Measurements from ENCODE around the gene GRIN2B.

The GRIN2B gene

DNA sequence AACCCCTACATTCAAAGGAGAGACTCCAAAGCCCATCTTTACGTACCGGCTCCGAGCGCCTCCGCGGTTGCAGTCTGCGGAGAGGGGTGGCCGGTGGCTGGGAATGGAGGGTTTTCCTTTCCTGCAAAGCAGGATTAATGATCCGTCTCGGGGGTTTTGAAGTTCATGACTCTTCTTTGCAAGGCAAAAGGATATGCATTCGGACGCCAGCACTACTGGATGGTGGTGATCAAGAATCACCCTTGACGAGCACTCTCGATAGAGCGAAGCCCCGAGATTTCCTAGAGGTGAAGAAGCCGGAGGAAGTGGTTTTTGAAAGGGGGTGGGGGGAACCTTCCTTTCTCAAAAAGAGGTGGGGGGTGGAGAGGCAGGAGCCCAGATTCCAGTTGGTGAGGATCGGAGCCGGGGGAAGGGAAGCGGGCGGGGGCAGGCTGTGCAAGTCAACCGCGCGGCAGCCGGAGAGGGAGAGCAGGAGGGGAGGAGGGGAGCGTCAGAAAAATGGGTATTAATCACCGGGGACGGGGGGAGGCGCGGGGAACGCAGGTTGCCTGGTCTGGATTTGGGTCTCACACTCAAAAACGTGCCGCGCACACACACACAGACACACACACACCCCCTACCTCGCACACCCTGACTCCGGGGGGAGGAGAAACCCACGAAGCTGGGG lies at the start of gene GRIN2B:
Gene GRIN2B (minus strand): TSS at position 307 of the 667 bp plus-strand sequence. CDS start 115,394 bp downstream, outside the sequence.
- no peak for DNase-seq

- DNase-seq, result no peak
Measured at GRCh38 chr12:14026537-14026936, 45.1 kb upstream of the GRIN2B start.

DNA sequence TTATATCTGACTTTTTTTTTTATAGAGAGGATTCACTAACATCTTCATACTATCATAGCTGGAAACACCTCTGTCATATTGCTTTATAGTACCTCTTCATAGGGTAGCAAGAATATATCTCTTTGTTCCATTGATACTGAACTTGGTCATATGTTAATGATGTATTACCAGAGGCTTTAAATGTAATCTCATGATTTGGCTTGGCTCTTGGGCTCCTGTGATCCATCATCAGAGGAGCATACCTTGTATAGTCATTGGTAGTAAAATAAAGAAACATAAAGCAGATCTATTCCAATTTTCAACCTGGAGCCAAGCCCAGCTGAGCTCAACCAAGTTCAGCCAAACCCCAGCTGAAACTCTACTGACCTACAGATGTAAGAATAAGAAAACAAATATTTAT lies 43.2 kb upstream of the GRIN2B start:
- DNase-seq, result no peak

- DNase-seq, result no peak
Measured at GRCh38 chr12:14018080-14018479, 36.7 kb upstream of the GRIN2B start.

DNA sequence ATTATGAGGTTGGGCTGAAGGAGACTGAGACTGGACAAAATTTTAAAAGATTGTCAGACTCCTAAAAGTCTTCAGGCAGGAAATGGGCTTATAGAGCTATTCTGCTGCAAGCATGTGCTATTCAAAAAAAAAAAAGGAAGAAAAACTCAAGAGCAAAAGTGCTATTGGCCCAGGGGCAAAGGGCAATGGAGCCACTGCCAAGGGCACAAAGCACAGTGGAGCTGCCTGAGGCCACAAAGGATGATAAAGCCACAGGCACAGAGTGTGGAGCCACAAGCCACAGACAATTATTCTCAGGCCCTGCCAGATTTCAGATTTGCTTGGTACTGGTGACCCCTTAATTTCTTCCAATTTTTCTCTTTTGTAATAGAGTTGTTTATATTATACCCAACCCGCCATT lies 29.6 kb upstream of the GRIN2B start:
- DNase-seq, result no peak

DNA sequence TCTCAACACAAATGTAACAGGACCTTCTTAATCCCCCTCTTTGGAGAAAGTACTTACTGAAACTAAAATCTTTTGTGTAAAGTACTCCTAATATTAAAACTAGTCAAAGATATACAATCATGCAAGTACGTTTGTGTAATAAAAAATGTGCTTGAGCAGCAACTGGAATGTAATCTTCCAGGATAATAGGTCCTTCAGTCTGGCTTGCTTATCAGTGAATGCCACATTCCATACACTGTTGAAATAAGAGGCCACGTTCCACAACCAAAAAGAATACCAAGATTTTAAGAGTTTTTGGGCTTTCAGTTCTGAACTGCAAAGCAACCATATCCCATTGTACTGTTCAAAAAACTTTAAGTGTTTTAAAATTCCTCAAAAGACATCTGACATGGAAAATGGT lies 26.2 kb upstream of the GRIN2B start:
- DNase-seq, result no peak

DNA sequence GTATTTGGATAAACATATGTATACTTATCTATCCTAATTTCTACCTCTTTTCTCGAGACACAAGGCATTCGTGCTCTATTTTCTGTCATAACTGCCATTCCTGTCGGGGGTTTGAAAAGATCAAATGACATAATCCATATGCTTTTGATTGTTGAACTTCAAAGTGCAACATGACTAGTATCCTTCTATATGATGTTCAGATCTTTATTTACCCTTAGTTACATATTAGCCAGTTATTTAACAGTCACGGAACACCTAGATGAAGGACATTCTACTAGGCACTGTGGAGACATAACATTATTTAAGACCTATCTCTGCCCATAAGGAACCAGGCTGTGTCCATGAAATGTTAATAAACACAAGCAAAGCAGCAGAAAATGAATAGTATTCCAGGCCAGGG lies 11.2 kb upstream of the GRIN2B start:
- DNase-seq, result no peak

GRCh38 chr12:13992106-13992505 lies 10.7 kb upstream of the GRIN2B start:
- no peak for DNase-seq

- DNase-seq, result no peak
Measured at GRCh38 chr12:13986031-13986430, 4.6 kb upstream of the GRIN2B start.

GRCh38 chr12:13981990-13982389 lies 588 bp upstream of the GRIN2B start:
- DNase-seq, result peak; percentile 81

GRCh38 chr12:13980538-13981295 lies 685 bp downstream of the GRIN2B start:
- DNase-seq, result peak; percentile 87

- DNase-seq, result no peak
Measured at GRCh38 chr12:13979772-13980378, 1.5 kb downstream of the GRIN2B start.

GRCh38 chr12:13978876-13979275 lies 2.5 kb downstream of the GRIN2B start:
- no peak for DNase-seq

DNA sequence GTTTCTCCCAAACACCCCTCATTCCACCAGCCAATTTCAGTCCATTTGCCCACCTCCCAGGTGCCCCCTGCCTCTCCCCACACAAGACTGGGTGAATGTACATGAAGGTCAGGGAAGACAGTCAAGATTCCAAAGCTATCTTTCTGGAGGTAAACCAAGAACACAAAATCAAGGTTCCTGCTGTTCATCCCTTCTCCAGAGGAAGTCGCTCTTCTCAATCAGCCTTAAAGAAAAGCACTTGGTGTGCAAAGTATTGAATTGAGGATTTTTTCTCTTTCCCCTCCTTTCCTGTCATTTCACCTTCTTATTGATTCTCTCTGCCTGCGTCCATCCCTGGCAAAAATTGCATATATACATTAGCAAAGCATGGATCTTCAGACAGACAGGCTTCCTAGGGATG lies 4.5 kb downstream of the GRIN2B start:
- DNase-seq, result no peak

GRCh38 chr12:13976028-13976584 lies 5.3 kb downstream of the GRIN2B start:
- no peak for DNase-seq

DNA sequence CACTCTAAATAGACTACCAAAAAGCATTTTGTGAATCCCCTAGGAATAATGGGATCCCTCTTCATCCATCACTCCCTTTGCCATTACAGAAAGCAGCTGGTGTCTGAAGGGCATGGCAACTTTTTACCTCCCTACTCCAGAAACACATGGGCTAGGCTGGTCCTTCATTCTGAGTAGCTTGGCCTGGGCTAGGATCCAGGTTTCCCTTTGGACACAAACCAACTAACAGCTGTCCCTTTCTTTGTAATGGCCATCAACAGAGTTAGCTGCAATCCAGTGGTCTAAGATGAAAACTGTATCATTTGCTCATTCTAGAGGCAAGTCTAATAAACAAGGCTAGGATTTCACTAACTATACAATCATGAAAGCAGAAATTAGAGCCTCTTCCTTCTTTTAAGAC lies 7.4 kb downstream of the GRIN2B start:
- no peak for DNase-seq

- DNase-seq, result no peak
Measured at GRCh38 chr12:13970803-13971202, 10.6 kb downstream of the GRIN2B start.

DNA sequence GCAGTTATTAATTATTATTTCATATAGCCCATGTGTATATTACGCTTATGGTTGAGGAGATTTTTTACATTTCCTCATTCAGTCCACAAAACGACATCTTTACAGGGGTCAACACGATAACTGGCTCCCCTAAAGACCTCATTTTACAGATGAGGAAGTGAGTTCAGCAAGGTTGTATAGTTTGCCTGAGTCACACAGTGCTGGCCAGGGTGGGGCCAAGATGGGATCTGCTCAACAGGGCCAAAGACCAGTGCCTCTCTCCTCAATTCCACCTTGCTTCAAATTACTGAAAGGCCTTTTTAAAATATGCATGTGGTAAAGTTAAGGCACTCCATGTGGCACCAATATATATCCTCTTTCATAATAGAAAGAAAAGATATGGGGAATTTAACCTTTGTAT lies 13.1 kb downstream of the GRIN2B start:
- no peak for DNase-seq

GRCh38 chr12:13964666-13965065 lies 16.7 kb downstream of the GRIN2B start:
- no peak for DNase-seq

DNA sequence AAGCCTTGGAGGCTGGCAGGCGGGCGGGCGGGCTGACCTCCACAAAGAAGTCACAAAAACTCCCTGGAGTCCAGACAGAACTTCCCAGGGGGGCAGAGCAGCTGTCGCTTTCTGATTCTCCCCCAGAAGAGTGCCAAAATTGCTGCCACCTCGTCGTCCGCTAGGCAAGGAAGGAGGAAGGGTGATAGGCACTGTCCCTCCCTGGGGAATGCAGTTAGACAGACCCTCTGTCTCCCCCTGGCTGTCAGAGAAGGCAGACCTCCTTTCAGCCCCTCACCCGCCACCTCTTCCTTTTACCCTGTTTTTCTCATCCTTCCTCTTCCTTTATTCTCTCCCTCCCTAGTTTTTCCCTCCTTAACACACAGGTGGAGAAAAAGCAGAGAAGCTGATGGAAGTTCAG lies 18.7 kb downstream of the GRIN2B start:
- DNase-seq, result no peak

- no peak for DNase-seq
Measured at GRCh38 chr12:13961971-13962370, 19.4 kb downstream of the GRIN2B start.

DNA sequence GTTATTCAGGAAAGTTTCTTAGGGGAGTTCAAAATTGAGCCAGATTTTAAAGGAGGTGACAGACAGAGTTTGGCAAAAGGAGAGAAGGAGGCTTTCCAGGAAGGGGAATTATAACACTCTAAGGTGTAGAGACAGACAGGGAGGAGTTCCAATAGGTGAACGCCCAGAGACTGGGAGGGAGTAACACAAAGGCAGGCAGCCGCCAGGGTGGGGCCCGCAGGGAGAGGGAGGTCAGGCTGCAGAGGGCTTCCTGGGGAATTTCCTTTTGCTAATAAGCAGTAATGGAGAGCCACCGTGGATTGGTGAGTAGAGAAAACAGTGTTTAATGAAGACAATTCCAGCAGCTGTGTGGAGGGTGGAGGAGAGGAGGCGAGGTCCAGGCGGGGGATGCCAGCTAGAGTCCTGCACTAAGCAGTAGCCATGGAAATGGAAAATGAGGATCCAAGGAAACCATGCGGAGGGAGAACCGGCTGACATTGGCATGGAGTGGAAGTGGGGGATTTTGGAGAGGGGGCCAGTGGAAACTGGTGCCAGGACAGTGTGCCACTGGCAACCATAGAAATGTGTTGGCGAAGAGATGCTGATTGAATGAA lies 22.2 kb downstream of the GRIN2B start:
- no peak for DNase-seq

DNA sequence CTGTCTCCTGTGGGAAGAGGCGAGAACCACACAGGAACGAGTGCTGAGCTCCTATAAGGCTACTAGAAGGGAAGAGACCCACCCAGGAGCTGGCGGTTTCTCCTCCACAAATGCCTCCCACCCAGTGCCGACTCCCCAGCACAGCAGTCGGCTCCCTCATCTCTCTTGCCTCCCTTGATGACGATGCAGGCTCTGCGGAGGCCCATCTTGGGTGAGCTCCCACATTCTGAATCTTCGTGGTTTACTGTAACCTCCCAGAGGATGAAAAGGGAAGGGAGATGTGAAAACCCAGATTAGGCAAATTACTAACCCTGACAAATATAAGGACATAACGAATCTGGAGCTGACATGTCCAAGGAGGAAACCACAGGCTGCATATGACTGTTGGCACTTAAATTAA lies 23.8 kb downstream of the GRIN2B start:
- DNase-seq, result no peak
